ENCODE data around the gene FABP3.

GRCh38 chr1:31420716-31421115, 47.8 kb upstream of the FABP3 start:
- no peak for TF ChIP-seq EZH2phosphoT487 (IDR thresholded peaks at IDR 0.05; ENCODE audit: insufficient read depth, low read depth)
- no peak for TF ChIP-seq EZH2 (IDR thresholded peaks at IDR 0.05; ENCODE audit: insufficient read depth, poor library complexity, severe bottlenecking)

Measured in GM23248 (cell line).